Hepatic stellate cell (primary cell): ENCODE measurements around the gene DBF4.
"Not testable (repeated sequence)": the region's sequence is repeated elsewhere in the genome, so short reads cannot be mapped to it uniquely, and the experiment has no call there.

Experiments used
- DNase-seq: peaks from one replicate; pipeline ENCODE4 v3.0.0; 2011; ENCODE audit warnings: low spot score

Gene DBF4, protein sequence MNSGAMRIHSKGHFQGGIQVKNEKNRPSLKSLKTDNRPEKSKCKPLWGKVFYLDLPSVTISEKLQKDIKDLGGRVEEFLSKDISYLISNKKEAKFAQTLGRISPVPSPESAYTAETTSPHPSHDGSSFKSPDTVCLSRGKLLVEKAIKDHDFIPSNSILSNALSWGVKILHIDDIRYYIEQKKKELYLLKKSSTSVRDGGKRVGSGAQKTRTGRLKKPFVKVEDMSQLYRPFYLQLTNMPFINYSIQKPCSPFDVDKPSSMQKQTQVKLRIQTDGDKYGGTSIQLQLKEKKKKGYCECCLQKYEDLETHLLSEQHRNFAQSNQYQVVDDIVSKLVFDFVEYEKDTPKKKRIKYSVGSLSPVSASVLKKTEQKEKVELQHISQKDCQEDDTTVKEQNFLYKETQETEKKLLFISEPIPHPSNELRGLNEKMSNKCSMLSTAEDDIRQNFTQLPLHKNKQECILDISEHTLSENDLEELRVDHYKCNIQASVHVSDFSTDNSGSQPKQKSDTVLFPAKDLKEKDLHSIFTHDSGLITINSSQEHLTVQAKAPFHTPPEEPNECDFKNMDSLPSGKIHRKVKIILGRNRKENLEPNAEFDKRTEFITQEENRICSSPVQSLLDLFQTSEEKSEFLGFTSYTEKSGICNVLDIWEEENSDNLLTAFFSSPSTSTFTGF

DNA sequence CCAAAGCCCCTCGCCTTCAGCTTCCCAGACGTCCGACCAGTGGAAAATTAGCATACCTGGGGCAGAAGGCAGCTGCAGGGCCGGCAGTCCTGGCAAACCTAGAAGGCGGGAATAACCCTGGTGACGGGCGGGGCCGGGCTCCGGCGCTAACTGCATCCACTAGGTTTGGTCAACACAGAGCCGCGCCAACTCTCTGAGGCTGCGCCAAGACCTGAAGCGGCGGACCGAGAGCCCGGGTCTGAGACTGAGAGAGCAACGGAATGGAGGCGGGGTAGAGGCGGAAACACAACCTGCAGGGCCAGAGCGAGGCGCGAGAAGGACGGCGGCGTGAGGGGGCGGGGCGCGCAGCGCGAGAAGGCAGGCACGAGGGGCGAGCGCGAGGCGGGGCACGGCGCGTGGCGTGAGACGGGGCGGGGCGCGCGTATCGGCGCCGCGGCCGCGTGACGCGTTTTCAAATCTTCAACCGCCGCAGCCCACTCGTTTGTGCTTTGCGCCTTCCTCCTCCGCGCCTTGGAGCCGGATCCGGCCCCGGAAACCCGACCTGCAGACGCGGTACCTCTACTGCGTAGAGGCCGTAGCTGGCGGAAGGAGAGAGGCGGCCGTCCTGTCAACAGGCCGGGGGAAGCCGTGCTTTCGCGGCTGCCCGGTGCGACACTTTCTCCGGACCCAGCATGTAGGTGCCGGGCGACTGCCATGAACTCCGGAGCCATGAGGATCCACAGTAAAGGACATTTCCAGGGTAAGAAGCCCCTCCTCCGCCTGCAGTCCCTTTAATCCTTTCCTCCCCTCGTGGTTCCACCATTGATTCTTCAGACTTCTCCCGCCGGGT lies at the start of gene DBF4, which contains the start of gene SLC25A40:
TSS of gene DBF4 (plus strand) at position 454 of the 829 bp plus-strand sequence. CDS start at position 694, 240 bp downstream.
TSS of gene SLC25A40 (minus strand) at position 321 of the 829 bp plus-strand sequence. CDS start 17,633 bp downstream, outside the sequence.
- peak; percentile 79 for DNase-seq

- not testable (repeated sequence) for DNase-seq
Observed at GRCh38 chr7:87828383-87828782, 47.9 kb upstream of the DBF4 start.

DNA sequence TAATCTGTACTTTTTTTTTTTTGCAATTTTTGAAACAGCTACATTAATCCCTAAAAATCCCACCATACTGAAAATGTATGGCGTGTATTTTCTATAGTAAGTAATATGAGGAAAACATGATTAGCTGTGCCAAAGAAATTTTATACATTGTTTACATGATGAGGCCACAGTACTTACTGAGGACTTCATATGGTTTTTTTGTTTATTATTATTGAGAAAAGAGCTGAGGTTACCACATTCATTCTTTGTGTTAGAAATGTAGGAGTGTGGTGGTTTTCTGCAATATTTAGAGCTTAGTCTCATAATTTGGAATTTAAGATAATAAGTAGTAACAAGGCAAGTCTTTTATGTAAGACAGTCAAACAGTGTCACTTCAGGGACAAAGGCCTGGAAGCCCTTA lies 45.2 kb upstream of the DBF4 start:
- DNase-seq = no peak

DNA sequence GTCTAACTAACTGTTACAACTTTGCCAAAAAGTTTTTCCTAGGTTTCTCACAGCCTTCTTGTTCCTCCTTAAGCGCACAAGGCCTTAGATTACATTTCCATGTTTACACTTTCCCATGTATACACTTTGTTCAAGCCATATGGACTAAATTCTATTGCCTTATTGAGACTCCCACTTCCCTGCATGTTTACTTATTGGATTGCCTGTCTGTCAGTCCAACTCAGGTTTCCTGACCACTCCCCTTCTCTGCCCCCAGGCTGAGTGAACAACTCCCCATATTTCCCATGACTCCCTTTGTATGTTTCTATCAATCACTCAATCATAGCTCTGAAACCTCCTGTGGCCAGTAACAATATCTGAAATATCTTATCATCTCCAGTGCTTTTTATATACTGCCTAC lies 43.2 kb upstream of the DBF4 start:
- no peak for DNase-seq

- no peak for DNase-seq
Observed at GRCh38 chr7:87837597-87837996, 38.7 kb upstream of the DBF4 start.

GRCh38 chr7:87850836-87851593 lies 25.3 kb upstream of the DBF4 start:
- DNase-seq = no peak

DNA sequence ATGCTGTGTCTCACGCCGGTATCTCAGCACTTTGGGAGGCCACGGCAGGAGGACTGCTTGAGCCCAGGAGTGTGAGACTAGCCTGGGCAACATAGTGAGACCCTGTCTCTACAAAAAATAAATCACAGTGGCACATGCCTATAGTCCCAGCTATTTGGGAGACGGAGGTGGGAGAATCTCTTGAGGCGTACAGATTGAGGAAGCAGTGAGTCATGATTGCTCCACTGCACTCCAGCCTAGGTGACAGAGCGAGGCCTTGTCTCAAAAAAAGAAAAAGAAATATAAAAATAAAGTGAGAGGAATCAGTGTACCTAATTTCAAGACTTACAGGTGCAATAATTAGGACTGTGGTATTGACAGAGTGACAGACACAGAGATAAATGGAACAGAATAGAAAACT lies 24.0 kb upstream of the DBF4 start:
- no peak for DNase-seq

GRCh38 chr7:87853237-87853864 lies 22.9 kb upstream of the DBF4 start:
- DNase-seq = no peak

- no peak for DNase-seq
Observed at GRCh38 chr7:87858417-87859100, 17.7 kb upstream of the DBF4 start.

DNA sequence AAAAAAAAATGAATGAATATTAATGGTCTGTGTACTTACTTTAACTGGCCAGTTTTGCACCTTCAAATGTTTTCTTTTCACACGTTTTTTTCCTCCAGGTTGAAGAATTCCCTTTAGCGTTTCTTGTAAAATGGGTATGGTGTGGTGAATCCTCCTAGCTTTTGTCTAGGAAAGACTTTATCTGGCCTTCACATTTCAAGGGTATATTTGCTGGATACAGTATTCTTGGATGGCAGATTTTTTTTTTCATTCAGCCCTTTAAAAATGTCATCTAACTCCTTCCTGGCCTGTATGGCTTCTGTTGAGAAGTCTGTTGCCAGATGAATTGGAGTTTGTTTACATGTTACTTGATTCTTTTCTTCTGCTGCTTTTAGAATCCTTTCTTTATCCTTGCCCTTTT lies 10.2 kb upstream of the DBF4 start:
- DNase-seq = no peak

- not testable (repeated sequence) for DNase-seq
Observed at GRCh38 chr7:87866533-87866932, 9.8 kb upstream of the DBF4 start.

- DNase-seq = no peak
Observed at GRCh38 chr7:87870471-87870870, 5.8 kb upstream of the DBF4 start.

DNA sequence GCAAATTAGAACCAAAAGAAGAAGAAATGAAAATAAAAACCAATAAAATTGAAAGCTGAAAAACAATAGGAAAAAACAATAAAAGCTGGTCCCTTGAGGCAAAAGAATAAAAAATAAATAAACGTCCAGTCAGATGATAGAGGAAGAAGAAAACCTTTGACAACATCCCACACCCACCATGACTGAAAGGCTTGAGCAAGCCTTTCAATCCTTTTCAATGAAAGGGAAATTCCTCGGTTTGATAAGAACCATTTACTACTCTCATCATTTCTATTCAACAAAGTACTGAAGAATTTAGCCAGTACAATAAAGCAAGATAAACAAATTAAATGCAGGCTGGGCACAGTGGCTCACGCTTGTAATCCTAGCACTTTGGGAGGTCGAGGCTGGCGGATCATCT lies 3.9 kb upstream of the DBF4 start:
- no peak for DNase-seq

- not testable (repeated sequence) for DNase-seq
Observed at GRCh38 chr7:87873328-87873727, 3.0 kb upstream of the DBF4 start.

DNA sequence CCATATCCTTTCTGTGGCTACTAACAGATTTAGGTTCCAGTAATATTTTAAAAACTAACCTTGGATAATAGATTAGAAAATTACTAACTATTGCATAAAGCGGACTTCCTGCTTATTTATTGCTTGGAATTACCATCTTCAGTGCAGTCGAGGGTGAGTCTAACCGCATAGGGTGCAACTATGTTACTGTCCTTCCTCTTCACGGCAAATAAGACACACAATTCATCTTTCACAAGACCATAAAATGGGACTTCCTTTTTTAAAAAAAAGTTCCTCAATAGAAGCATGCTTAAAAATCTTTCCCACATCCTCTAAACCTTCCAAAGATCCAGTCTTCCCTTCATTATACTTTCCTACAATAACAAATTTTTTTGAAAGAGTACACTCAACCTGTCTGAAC lies 2.2 kb upstream of the DBF4 start:
- DNase-seq = no peak

- peak; percentile 13 for DNase-seq
Observed at GRCh38 chr7:87875151-87876039, 898 bp upstream of the DBF4 start.

- peak; percentile 61 for DNase-seq
Observed at GRCh38 chr7:87876869-87877234, 559 bp downstream of the DBF4 start.

GRCh38 chr7:87877366-87878040 lies 1.2 kb downstream of the DBF4 start:
- no peak for DNase-seq

DNA sequence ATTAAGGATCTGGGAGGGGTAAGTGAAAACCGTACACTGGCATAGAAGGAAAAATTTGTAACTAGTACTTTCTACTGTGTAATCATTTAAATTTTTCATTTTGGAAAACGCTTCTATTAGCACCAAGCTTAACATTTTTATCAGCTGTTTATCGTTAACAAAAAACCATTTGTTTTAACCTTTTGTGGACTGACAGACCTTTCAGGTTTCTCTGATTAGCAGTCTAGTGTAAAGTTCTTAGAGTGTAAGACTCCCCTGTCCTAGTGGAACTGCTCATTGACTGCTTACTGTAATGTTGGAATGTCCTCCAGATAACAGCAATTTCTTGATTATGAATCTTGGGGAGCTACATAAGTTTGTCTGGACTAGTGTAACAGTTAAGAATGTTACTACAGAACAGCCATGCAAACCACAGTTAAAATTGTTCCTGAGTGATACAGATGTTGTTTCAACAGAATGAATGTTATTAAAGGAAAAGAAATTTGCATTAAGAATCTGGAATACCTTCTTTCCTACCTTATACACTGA lies 2.0 kb downstream of the DBF4 start:
- no peak for DNase-seq
